ENCODE results near the gene CHN1.

The CHN1 gene

DNA sequence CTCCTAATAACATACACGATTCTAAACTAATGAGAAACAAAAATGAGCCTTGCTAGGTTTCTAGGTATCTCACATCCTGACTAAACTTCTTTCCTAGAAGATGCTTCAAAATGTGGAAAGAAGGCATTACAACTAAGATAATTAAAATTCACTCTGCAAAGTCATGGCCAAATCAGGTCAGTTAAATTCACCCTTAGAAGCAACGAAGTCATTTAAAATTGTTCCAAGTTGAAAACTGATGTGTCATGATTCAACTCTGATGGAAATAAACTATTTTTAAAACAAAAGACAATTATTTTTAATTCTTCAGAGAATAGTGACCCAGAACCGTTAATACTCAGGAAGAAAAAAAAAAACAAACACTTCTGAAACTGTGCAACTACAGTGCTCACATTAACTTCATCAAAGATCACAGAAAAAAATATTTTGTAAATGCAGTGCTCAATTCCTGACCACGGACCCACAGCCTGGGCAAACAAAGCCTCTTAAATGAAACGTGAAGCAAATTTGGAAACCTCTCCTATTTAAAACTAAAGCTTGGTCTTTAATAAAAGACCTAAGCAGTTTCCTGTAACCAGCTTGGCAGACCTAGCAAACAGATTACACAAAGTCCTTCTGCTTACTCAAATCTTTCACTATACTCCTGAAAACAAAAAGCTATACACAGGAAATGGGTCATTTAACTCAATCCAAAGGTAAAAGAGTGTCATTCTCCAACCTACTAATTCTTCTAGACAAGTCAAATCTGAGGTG is 39.0 kb downstream of the CHN1 start:
- Histone ChIP-seq H3K36me3 (ENCODE audit: control insufficient read depth in 5 of 5, insufficient read depth in 5 of 5, low read length in 5 of 5) (no peaks in the 10 kb centered on the region), H3K4me3 (ENCODE audit: low read depth in 1 of 5, low read length in 5 of 5) (no peak overlapping the region), H3K9me3 (ENCODE audit: control insufficient read depth in 5 of 5, low read length in 5 of 5) (no peaks in the 10 kb centered on the region), H3K9ac (ENCODE audit: low read length in 5 of 5) (peak overlapping the region in 3 of 5 donors; percentile 12 to 38 (median 35)), H3K27me3 (ENCODE audit: control insufficient read depth in 5 of 5, insufficient read depth in 4 of 5, low read length in 5 of 5) (no peaks in the 10 kb centered on the region), H3K27ac (ENCODE audit: low read depth, low read length) (peak overlapping the region; percentile 43), H3K4me1 (ENCODE audit: control insufficient read depth in 5 of 5, insufficient read depth in 5 of 5, low read length in 5 of 5) (peaks cover 2 to 31% (median 21%) of the 10 kb centered on the region in 5 donors)

DNA sequence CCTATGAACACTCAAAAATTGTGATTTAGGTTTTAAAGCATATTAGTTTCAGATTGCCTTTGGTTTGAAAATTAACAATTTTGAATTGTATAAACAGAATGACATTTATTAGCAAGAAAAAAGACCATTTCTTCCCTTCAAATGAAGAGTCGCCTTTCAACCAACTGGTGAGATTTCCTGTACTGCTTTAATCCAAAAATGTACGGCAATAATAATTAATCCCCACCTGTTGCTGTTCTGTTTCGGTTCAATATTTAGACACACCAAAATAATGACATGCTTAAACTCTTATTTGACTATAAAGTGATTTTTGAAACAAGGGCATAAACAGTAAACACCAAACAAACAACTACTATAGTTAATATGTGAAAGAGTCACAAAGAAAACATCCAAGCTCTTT is 39.6 kb downstream of the CHN1 start:
- peaks cover 2 to 31% (median 21%) of the 10 kb centered on the region in 5 donors for H3K4me1 ChIP-seq (ENCODE audit: control insufficient read depth in 5 of 5, insufficient read depth in 5 of 5, low read length in 5 of 5)
- H3K36me3 ChIP-seq (ENCODE audit: control insufficient read depth in 5 of 5, insufficient read depth in 5 of 5, low read length in 5 of 5), result no peaks in the 10 kb centered on the region
- H3K9ac ChIP-seq (ENCODE audit: low read length in 5 of 5), result peak overlapping the region in 1 of 5 donors; percentile 35
- no peak overlapping the region for H3K4me3 ChIP-seq (ENCODE audit: low read depth in 1 of 5, low read length in 5 of 5)
- H3K27me3 ChIP-seq (ENCODE audit: control insufficient read depth in 5 of 5, insufficient read depth in 4 of 5, low read length in 5 of 5), result no peaks in the 10 kb centered on the region
- no peaks in the 10 kb centered on the region for H3K9me3 ChIP-seq (ENCODE audit: control insufficient read depth in 5 of 5, low read length in 5 of 5)
- H3K27ac ChIP-seq (ENCODE audit: low read depth, low read length), result no peak overlapping the region

DNA sequence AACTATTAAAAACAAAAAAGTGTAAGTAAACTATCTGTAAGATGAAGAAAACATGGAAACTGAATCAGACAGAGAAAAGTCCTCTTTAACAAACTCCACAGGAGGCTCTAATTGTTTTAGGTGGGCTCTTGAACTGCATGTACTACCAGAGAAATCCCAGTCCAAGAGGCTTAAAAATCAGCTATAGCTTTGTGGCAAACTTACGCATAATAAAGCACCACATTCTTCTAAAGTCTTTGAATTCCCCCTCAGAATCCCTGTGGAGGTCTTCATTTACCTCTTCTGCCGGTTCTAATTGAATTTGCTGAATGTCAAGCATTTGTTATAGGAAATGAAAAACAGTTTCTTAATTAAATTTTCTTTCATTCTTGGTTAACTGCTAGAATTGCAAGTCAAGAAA is 40.8 kb downstream of the CHN1 start:
- peaks cover 2 to 41% (median 32%) of the 10 kb centered on the region in 5 donors for H3K4me1 ChIP-seq (ENCODE audit: control insufficient read depth in 5 of 5, insufficient read depth in 5 of 5, low read length in 5 of 5)
- H3K27ac ChIP-seq (ENCODE audit: low read depth, low read length), result no peak overlapping the region
- H3K9me3 ChIP-seq (ENCODE audit: control insufficient read depth in 5 of 5, low read length in 5 of 5), result no peaks in the 10 kb centered on the region
- no peaks in the 10 kb centered on the region for H3K27me3 ChIP-seq (ENCODE audit: control insufficient read depth in 5 of 5, insufficient read depth in 4 of 5, low read length in 5 of 5)
- no peaks in the 10 kb centered on the region for H3K36me3 ChIP-seq (ENCODE audit: control insufficient read depth in 5 of 5, insufficient read depth in 5 of 5, low read length in 5 of 5)
- no peak overlapping the region for H3K9ac ChIP-seq (ENCODE audit: low read length in 5 of 5)
- no peak overlapping the region for H3K4me3 ChIP-seq (ENCODE audit: low read depth in 1 of 5, low read length in 5 of 5)

DNA sequence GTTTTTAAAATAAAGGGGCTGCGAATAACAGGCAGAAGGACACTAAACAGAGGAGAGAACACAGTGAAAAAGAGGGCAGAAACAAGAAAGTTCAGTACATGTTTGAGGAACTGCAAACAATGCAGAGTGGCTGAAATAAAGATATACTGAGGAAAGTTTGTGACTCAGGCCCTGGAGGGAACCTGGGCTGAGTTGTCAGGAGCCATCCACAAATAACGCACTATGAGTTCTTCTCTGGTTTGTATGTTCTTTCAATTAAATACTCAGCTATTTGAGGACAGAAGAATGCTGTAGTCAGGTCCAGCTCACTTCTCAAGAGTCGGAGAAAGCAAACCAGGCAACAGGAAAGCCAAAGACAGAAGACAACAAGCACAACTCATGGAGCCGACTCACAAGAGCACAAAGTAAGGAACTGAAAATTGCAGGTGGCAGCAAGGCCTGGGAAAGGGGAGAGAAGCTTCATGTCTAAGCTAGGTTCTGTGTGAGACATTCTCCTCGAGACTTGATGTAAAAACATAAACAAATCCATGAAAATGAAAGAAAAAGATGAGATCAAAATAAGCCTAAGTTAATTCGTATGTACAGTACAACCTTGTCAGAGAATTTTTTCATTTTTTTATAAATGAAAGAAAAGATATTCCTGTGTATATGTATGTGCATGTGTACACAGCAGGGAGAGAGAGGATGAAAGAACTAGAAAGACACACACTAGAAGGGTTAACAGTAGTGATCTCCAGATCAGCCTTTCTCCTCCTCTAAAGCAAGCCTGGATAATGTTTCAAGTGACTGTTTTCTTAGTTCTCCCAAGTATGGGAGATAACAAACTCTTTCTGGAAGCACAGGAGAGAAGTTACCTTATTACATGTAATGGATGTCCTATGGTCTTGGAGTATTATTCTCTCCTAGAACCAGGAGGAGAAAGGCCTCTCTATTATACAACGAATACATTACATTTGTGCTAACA is 41.5 kb downstream of the CHN1 start:
- Histone ChIP-seq H3K27ac (ENCODE audit: low read depth, low read length) (no peak overlapping the region), H3K27me3 (ENCODE audit: control insufficient read depth in 5 of 5, insufficient read depth in 4 of 5, low read length in 5 of 5) (no peaks in the 10 kb centered on the region), H3K9me3 (ENCODE audit: control insufficient read depth in 5 of 5, low read length in 5 of 5) (no peaks in the 10 kb centered on the region), H3K9ac (ENCODE audit: low read length in 5 of 5) (no peak overlapping the region), H3K36me3 (ENCODE audit: control insufficient read depth in 5 of 5, insufficient read depth in 5 of 5, low read length in 5 of 5) (no peaks in the 10 kb centered on the region), H3K4me3 (ENCODE audit: low read depth in 1 of 5, low read length in 5 of 5) (no peak overlapping the region), H3K4me1 (ENCODE audit: control insufficient read depth in 5 of 5, insufficient read depth in 5 of 5, low read length in 5 of 5) (peaks cover 2 to 40% (median 35%) of the 10 kb centered on the region in 5 donors)

DNA sequence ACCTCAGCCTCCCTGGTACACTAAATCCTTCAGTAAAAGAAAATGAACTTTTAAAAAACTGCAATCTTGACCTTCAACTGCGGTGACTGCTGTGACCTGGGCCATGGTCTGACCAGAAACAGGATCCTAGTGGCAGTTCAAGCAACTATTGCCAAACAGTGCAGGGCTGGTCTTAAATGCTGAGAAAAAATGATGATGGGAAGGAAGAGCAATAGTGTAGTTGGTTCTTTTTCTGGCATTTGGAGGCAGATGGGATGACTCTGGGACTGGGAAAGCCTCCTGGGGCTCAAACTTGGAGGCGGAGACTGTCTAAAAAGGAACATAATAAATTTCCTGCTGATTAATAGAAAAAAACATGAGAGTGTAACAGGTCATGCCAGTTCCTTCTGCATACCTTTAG is 45.4 kb downstream of the CHN1 start:
- H3K27me3 ChIP-seq (ENCODE audit: control insufficient read depth in 5 of 5, insufficient read depth in 4 of 5, low read length in 5 of 5), result no peaks in the 10 kb centered on the region
- no peaks in the 10 kb centered on the region for H3K36me3 ChIP-seq (ENCODE audit: control insufficient read depth in 5 of 5, insufficient read depth in 5 of 5, low read length in 5 of 5)
- H3K4me3 ChIP-seq (ENCODE audit: low read depth in 1 of 5, low read length in 5 of 5), result peak overlapping the region in 1 of 5 donors; percentile 26
- peaks cover 0 to 15% (median 12%) of the 10 kb centered on the region in 5 donors for H3K4me1 ChIP-seq (ENCODE audit: control insufficient read depth in 5 of 5, insufficient read depth in 5 of 5, low read length in 5 of 5)
- no peak overlapping the region for H3K9ac ChIP-seq (ENCODE audit: low read length in 5 of 5)
- H3K27ac ChIP-seq (ENCODE audit: low read depth, low read length), result no peak overlapping the region
- H3K9me3 ChIP-seq (ENCODE audit: control insufficient read depth in 5 of 5, low read length in 5 of 5), result no peaks in the 10 kb centered on the region

DNA sequence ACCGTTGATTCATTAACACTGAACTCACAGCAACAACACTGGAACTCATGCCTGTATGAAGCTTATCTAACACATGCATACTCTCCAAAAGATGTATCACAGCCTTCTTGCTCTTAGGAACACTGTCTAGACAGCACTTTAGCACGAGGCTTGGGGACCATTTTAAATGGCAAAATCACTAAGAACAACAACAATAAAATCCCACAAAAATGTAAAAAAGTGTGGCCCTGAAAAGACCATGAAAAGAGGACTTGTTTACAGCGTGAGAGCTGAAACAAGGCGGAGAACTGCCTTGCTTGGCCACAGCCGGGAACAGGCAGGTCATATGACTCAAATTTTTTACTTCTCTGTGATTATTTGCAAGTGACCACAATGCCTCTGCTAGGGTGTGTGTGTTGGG is 48.1 kb downstream of the CHN1 start:
- Histone ChIP-seq H3K9ac (ENCODE audit: low read length in 5 of 5) (no peak overlapping the region), H3K27me3 (ENCODE audit: control insufficient read depth in 5 of 5, insufficient read depth in 4 of 5, low read length in 5 of 5) (no peaks in the 10 kb centered on the region), H3K4me1 (ENCODE audit: control insufficient read depth in 5 of 5, insufficient read depth in 5 of 5, low read length in 5 of 5) (peaks cover 0 to 15% (median 12%) of the 10 kb centered on the region in 5 donors), H3K9me3 (ENCODE audit: control insufficient read depth in 5 of 5, low read length in 5 of 5) (no peaks in the 10 kb centered on the region), H3K27ac (ENCODE audit: low read depth, low read length) (no peak overlapping the region), H3K36me3 (ENCODE audit: control insufficient read depth in 5 of 5, insufficient read depth in 5 of 5, low read length in 5 of 5) (no peaks in the 10 kb centered on the region), H3K4me3 (ENCODE audit: low read depth in 1 of 5, low read length in 5 of 5) (no peak overlapping the region)

DNA sequence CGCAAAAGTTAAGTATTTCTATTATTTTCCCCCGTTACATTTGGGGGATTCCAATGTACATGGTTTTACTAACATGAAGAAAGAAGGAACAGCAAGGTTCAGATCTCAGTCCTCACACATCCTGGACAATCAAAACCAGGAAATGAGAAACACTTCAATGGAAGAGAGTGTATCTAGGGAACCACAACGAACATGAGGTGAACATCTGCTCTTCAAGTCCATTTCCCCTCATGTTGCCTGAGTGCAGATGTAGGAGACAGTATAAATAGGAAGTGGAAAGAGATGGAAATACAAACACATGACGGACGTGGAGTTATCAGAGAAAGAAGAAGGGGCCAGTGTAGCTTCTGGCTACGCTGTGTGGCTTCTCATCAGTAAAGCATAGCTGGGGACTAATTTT is 52.6 kb downstream of the CHN1 start:
- Histone ChIP-seq H3K4me1 (ENCODE audit: control insufficient read depth in 5 of 5, insufficient read depth in 5 of 5, low read length in 5 of 5) (no peaks in the 10 kb centered on the region), H3K4me3 (ENCODE audit: low read depth in 1 of 5, low read length in 5 of 5) (no peak overlapping the region), H3K9ac (ENCODE audit: low read length in 5 of 5) (no peak overlapping the region), H3K36me3 (ENCODE audit: control insufficient read depth in 5 of 5, insufficient read depth in 5 of 5, low read length in 5 of 5) (no peaks in the 10 kb centered on the region), H3K27ac (ENCODE audit: low read depth, low read length) (no peak overlapping the region), H3K9me3 (ENCODE audit: control insufficient read depth in 5 of 5, low read length in 5 of 5) (no peaks in the 10 kb centered on the region), H3K27me3 (ENCODE audit: control insufficient read depth in 5 of 5, insufficient read depth in 4 of 5, low read length in 5 of 5) (no peaks in the 10 kb centered on the region)

DNA sequence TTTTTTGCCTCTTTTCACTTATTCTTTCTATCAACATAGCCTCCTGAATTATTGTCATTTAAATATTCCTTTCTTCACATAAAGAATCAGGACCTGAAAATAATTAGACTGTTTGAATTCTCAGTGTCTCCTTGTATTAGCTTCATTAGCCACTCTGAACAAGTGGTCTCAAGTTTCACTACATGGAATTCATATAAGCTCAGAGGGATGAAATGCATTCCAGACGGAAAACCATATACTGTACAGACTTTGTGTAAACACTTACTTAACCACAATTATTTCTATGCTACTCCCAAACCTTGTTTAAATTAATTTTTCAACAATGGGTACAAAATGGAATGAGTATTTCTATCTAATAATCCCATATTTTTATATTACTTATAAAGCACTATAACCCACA is 53.4 kb downstream of the CHN1 start:
- no peaks in the 10 kb centered on the region for H3K36me3 ChIP-seq (ENCODE audit: control insufficient read depth in 5 of 5, insufficient read depth in 5 of 5, low read length in 5 of 5)
- H3K27me3 ChIP-seq (ENCODE audit: control insufficient read depth in 5 of 5, insufficient read depth in 4 of 5, low read length in 5 of 5), result no peaks in the 10 kb centered on the region
- H3K27ac ChIP-seq (ENCODE audit: low read depth, low read length), result no peak overlapping the region
- H3K9me3 ChIP-seq (ENCODE audit: control insufficient read depth in 5 of 5, low read length in 5 of 5), result no peaks in the 10 kb centered on the region
- H3K9ac ChIP-seq (ENCODE audit: low read length in 5 of 5), result no peak overlapping the region
- H3K4me3 ChIP-seq (ENCODE audit: low read depth in 1 of 5, low read length in 5 of 5), result no peak overlapping the region
- H3K4me1 ChIP-seq (ENCODE audit: control insufficient read depth in 5 of 5, insufficient read depth in 5 of 5, low read length in 5 of 5), result no peaks in the 10 kb centered on the region

DNA sequence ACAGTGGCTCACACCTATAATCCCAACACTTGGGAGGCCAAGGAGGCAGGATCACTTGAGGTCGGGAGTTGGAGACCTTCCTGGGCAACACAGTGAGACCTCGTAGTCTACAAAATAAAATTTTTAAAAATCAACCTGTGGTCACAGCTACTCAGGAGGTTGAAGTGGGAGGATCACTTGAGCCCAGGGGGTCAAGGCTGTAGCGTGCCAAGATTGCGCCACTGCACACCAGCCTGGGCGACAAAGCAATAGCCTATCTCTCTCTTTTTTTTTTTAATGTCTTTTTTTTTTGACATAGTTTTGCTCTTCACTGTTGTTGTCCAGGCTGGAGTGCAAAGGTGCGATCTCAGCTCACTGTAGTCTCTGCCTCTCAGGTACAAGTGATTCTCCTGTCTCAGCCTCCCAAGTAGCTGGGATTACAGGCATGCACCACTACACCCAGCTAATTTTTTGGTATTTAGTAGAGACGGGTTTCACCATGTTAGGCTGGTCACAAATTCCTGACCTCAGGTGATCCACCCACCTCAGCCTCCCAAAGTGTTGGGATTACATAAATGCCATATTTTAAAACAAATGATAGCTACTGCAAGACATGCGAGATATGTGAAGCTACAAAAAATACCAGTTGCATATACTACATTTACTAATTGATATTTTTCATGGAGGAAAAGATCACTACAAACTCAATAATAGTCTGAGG is 55.0 kb downstream of the CHN1 start:
- H3K9me3 ChIP-seq (ENCODE audit: control insufficient read depth in 5 of 5, low read length in 5 of 5), result no peaks in the 10 kb centered on the region
- H3K27me3 ChIP-seq (ENCODE audit: control insufficient read depth in 5 of 5, insufficient read depth in 4 of 5, low read length in 5 of 5), result no peaks in the 10 kb centered on the region
- H3K4me1 ChIP-seq (ENCODE audit: control insufficient read depth in 5 of 5, insufficient read depth in 5 of 5, low read length in 5 of 5), result no peaks in the 10 kb centered on the region
- H3K36me3 ChIP-seq (ENCODE audit: control insufficient read depth in 5 of 5, insufficient read depth in 5 of 5, low read length in 5 of 5), result no peaks in the 10 kb centered on the region
- H3K27ac ChIP-seq (ENCODE audit: low read depth, low read length), result no peak overlapping the region
- no peak overlapping the region for H3K4me3 ChIP-seq (ENCODE audit: low read depth in 1 of 5, low read length in 5 of 5)
- no peak overlapping the region for H3K9ac ChIP-seq (ENCODE audit: low read length in 5 of 5)
